Bladder microvascular endothelial cell (primary cell): ENCODE measurements around the gene DLG2. TPM values are rescaled to one million over a fixed set of nuclear protein-coding genes. Genes with fewer than 3 reads are reported as not detected.

ENCODE experiments used
- total RNA-seq: library from RNA; depleted of rRNA; stranded (reverse); fragments of >200 nt; gene quantifications from 2 replicates; pipeline ENCODE4 v1.2.3, GENCODE V29; 2014

DLG2 gene
- total RNA-seq, result 0.49 and 0.76 TPM in 2 replicates

GRCh38 chr11:85627332-85627997 lies at the start of gene DLG2:
TSS of gene DLG2 (minus strand) at chr11:85627344.

GRCh38 chr11:85664615-85665481 lies 37.7 kb upstream of the DLG2 start, which contains the start of gene CREBZF:
TSS of gene CREBZF (minus strand) at chr11:85665129. CDS start at chr11:85664875, 254 bp downstream.

GRCh38 chr11:85647604-85648299 lies 20.6 kb upstream of the DLG2 start, which contains the start of gene TMEM126A:
TSS of gene TMEM126A (plus strand) at chr11:85647967. CDS start at chr11:85650256, 2,289 bp downstream.

GRCh38 chr11:85627998-85628770 lies 1.0 kb upstream of the DLG2 start, which contains the start of gene TMEM126B:
TSS of gene TMEM126B (plus strand) at chr11:85628593. CDS start at chr11:85628608, 15 bp downstream.

Other genes with a start within 250 kb of the DLG2 start
- gene TMEM126B, start 1.2 kb upstream of the DLG2 start, total RNA-seq, result 37.6 and 47.2 TPM in 2 replicates
- gene TMEM126A, start 20.6 kb upstream of the DLG2 start, total RNA-seq, result 29.6 and 32.2 TPM in 2 replicates
- gene CREBZF, start 37.8 kb upstream of the DLG2 start, total RNA-seq, result 26.9 and 40.5 TPM in 2 replicates
- gene CCDC89, start 58.9 kb upstream of the DLG2 start, total RNA-seq, result 0.13 and 0.32 TPM in 2 replicates
- 0.49 and 6.0 TPM in 2 replicates for gene SYTL2, start 183.8 kb upstream of the DLG2 start, total RNA-seq
- gene CCDC83, start 228.0 kb upstream of the DLG2 start, total RNA-seq, result not detected in 2 replicates